DOHH2 (cell line): Measurements from ENCODE around the gene STEAP3.

Experiments
- CTCF ChIP-seq: fragments of 200-600 bp; sonication (generic); IDR thresholded peaks from one replicate; pipeline ENCODE4 v1.5.1; 2014; ENCODE audit warnings: antibody characterized with exemption, mild to moderate bottlenecking, low read depth, low read length; ENCODE audit not compliant: poor library complexity, severe bottlenecking
- EZH2phosphoT487 ChIP-seq: fragments of 200-600 bp; sonication (generic); IDR thresholded peaks from 2 replicates; pipeline ENCODE4 v1.6.1; 2017; ENCODE audit warnings: borderline replicate concordance, mild to moderate bottlenecking, antibody characterized with exemption, low read length, moderate library complexity, mixed read lengths

GRCh38 chr2:119192893-119193292, 30.7 kb upstream of the STEAP3 start:
- no peak for TF ChIP-seq CTCF
- TF ChIP-seq EZH2phosphoT487 = no peak
